ENCODE measurements around the gene PBX3. TPM values are rescaled to one million over a fixed set of nuclear protein-coding genes. Genes with fewer than 3 reads are reported as not detected.

Gene PBX3
- total RNA-seq, 4 donors from 2014 or later, result 7.7 to 83.3 (median 12.1) TPM

GRCh38 chr9:125908966-125909365 lies 161.8 kb downstream of the PBX3 start:
- no peak overlapping the region for H3K4me3 ChIP-seq
- H3K27ac ChIP-seq, result no peak overlapping the region
- H3K4me1 ChIP-seq, result peaks cover 0 to 12% (median 0%) of the 10 kb centered on the region in 4 donors
- H3K9me3 ChIP-seq, result no peaks in the 10 kb centered on the region
- no peak for DNase-seq
- H3K27me3 ChIP-seq, result no peaks in the 10 kb centered on the region
- TF ChIP-seq CTCF (IDR thresholded peaks at IDR 0.05), result no peak
- TF ChIP-seq POLR2A (IDR thresholded peaks at IDR 0.05), result no peak
- no peaks in the 10 kb centered on the region for H3K36me3 ChIP-seq

DNA sequence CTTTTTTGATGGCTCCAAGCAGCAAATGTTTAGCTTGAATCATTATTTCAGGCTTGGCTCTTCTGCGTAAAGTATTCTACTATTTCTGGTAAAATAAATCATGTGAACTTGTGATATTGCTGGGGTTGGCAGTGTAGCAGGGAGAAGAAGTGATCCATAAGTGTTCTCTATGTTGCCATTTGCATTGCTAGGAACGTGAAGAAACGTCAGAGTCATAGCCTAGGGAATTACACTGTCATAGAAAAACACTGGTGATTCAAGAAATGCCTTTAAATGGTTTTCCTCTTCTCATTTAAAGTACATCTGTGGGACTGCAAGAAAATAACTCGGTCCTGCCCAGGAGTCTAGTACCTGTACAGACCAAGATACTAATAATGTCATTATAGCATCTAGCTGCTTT lies 162.3 kb downstream of the PBX3 start:
- H3K27me3 ChIP-seq, result no peaks in the 10 kb centered on the region
- no peak for TF ChIP-seq CTCF (IDR thresholded peaks at IDR 0.05)
- no peak for TF ChIP-seq POLR2A (IDR thresholded peaks at IDR 0.05)
- no peaks in the 10 kb centered on the region for H3K9me3 ChIP-seq
- H3K4me3 ChIP-seq, result no peak overlapping the region
- no peaks in the 10 kb centered on the region for H3K36me3 ChIP-seq
- no peak for DNase-seq
- peaks cover 0 to 9% (median 0%) of the 10 kb centered on the region in 4 donors for H3K4me1 ChIP-seq
- H3K27ac ChIP-seq, result no peak overlapping the region

- H3K36me3 ChIP-seq, result no peaks in the 10 kb centered on the region
- peaks cover 0 to under 1% (median 0%) of the 10 kb centered on the region in 4 donors for H3K4me1 ChIP-seq
- no peaks in the 10 kb centered on the region for H3K27me3 ChIP-seq
- DNase-seq, result no peak
- H3K9me3 ChIP-seq, result no peaks in the 10 kb centered on the region
- TF ChIP-seq POLR2A (IDR thresholded peaks at IDR 0.05), result no peak
- TF ChIP-seq CTCF (IDR thresholded peaks at IDR 0.05), result no peak
- H3K4me3 ChIP-seq, result no peak overlapping the region
- H3K27ac ChIP-seq, result no peak overlapping the region
Measured at GRCh38 chr9:125910286-125910685, 163.1 kb downstream of the PBX3 start.

DNA sequence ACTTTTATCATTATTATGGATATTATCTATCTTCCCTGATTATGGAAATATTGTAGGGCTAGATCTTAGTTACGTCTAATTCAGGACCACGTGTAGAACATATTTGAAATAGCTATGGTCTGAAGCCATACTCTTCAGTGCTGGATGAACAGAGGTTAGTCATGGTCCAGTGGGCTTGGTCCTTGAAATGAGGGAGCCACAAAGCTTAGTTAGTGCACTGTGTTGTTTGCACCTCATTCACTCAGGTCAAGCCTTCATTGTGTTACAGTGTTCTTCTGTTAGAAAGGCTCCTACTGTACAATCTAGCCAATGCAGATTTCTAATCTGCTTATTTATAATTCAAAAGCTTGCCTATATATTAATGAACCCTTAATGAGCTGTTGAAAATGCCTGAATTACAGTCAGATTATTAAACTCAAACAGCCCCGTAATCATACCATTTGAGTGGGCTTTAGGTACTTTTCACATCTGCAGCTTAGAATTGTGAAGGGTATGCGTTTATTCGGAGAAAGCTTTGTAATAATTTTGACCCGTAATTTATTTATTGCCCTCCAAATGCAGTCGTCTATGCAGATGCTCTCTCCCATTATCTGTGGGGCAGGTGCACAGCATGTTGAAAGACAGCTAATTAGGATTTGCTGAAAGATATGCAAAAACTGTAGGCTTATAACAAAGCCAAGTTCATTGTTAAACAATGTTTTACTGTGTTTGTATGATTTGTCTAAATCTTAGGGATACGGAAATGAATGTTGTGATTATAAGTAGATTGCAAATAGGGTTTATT lies 164.9 kb downstream of the PBX3 start:
- Histone ChIP-seq H3K4me1 (no peaks in the 10 kb centered on the region), H3K27ac (no peak overlapping the region), H3K9me3 (no peaks in the 10 kb centered on the region), H3K36me3 (no peaks in the 10 kb centered on the region), H3K27me3 (no peaks in the 10 kb centered on the region), H3K4me3 (no peak overlapping the region)
- TF ChIP-seq POLR2A (IDR thresholded peaks at IDR 0.05) (no peak), CTCF (IDR thresholded peaks at IDR 0.05) (no peak)
- DNase-seq, result no peak

GRCh38 chr9:125912667-125913066 lies 165.5 kb downstream of the PBX3 start:
- Histone ChIP-seq H3K27me3 (no peaks in the 10 kb centered on the region), H3K9me3 (no peaks in the 10 kb centered on the region), H3K4me1 (no peaks in the 10 kb centered on the region), H3K36me3 (no peaks in the 10 kb centered on the region), H3K4me3 (no peak overlapping the region), H3K27ac (no peak overlapping the region)
- no peak for DNase-seq
- TF ChIP-seq CTCF (IDR thresholded peaks at IDR 0.05), result no peak
- no peak for TF ChIP-seq POLR2A (IDR thresholded peaks at IDR 0.05)
